Measurements from ENCODE around the gene USH2A. TPM values are rescaled to one million over a fixed set of nuclear protein-coding genes. Genes with fewer than 3 reads are reported as not detected.

The USH2A gene
- total RNA-seq, 1 donor from 2014 or later, result not detected

DNA sequence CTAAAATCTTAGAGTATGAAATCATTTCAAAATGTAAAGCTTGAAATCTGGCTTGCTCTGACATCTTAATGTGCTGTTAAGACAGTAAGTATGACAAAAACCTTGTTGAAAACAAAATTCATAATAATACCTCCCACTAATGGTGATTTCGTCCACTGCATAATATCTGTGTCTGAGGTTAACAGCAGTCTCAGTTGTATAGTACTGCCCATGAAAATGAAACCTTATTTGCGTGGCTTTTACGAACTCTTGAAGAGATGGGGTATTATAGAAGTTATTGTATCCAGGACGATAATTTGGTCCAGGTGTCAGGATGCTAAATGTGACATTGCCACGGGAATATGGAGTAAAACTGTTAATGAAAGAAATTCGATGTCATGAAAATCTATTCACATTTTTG lies 99.9 kb downstream of the USH2A start:
- Histone ChIP-seq H3K4me1 (no peaks in the 10 kb centered on the region), H3K27me3 (ENCODE audit: low read depth) (no peaks in the 10 kb centered on the region)
- ATAC-seq, result no peak

DNA sequence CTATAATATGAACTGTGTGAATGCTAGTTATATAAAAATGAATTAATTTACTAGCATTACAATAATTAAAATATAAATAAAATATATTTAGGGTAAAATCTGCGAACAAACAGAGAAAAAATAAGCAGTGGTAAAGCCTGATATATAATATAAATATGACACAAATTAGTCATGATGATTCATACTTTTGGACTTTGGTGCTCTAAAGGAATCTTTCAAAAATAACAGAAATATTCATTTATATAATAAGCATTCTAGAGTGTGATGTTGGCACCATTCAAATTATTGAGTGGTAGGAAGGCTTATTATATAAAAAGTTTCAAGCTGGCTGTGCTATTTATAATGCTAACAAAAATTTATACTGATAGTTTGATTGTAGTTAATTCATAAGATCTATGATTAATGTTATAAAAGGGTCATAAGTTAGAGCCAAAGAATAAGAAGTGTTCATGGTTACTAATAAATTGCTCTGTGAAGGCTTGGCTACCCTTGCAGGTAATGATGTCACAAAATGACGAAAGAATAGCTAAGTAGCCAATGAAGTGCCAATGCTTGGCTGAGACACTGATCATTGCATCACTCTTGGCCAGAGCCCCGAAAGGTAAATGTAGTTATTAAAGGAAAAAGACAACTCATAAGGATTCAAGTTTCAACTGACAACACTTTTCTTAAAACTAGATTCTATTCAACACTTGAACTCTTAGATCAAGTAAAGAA lies 108.7 kb downstream of the USH2A start:
- Histone ChIP-seq H3K27me3 (ENCODE audit: low read depth) (no peaks in the 10 kb centered on the region), H3K36me3 (no peaks in the 10 kb centered on the region), H3K27ac (no peak overlapping the region), H3K4me3 (no peak overlapping the region), H3K4me1 (no peaks in the 10 kb centered on the region), H3K9me3 (no peaks in the 10 kb centered on the region)
- ATAC-seq (no peak), DNase-seq (no peak)
- TF ChIP-seq, protein P1, sequence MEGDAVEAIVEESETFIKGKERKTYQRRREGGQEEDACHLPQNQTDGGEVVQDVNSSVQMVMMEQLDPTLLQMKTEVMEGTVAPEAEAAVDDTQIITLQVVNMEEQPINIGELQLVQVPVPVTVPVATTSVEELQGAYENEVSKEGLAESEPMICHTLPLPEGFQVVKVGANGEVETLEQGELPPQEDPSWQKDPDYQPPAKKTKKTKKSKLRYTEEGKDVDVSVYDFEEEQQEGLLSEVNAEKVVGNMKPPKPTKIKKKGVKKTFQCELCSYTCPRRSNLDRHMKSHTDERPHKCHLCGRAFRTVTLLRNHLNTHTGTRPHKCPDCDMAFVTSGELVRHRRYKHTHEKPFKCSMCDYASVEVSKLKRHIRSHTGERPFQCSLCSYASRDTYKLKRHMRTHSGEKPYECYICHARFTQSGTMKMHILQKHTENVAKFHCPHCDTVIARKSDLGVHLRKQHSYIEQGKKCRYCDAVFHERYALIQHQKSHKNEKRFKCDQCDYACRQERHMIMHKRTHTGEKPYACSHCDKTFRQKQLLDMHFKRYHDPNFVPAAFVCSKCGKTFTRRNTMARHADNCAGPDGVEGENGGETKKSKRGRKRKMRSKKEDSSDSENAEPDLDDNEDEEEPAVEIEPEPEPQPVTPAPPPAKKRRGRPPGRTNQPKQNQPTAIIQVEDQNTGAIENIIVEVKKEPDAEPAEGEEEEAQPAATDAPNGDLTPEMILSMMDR (IDR thresholded peaks at IDR 0.05), result no peak
- intact Hi-C loops (cut with DNase I), result no loop called here

More for the DNA sequence above, 99.9 kb downstream of the USH2A start:
- Histone ChIP-seq H3K4me3 (no peak overlapping the region), H3K36me3 (no peaks in the 10 kb centered on the region), H3K27ac (no peak overlapping the region), H3K9me3 (no peaks in the 10 kb centered on the region)
- no peak for DNase-seq
- TF ChIP-seq, protein P1 (IDR thresholded peaks at IDR 0.05), result no peak
- intact Hi-C loops (cut with DNase I), result no loop called here

DNA sequence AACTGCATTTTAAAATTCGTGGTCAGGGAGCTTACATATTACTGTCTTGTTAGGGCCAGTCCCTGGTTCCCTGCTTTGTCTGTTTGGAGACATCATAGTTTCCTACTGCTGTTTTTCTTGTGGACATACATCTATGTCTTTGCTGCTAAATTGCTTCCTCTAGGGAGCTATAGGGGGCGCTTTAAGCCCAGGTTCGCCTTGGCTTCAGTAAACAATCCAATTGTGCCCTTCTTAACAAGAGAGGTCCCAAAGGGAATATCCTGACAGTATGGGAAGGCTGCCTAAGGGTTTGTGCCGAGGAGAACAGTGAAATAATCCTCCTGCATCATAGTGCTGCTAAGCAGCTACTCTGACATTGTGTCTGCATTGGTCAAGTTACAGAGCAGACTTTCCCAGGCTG lies 112.5 kb downstream of the USH2A start:
- no peaks in the 10 kb centered on the region for H3K9me3 ChIP-seq
- H3K4me1 ChIP-seq, result no peaks in the 10 kb centered on the region
- H3K27me3 ChIP-seq (ENCODE audit: low read depth), result no peaks in the 10 kb centered on the region
- no peak overlapping the region for H3K4me3 ChIP-seq
- TF ChIP-seq, protein P1 (IDR thresholded peaks at IDR 0.05), result peak; percentile 42
- intact Hi-C loops (cut with DNase I), result no loop called here
- no peaks in the 10 kb centered on the region for H3K36me3 ChIP-seq
- no peak for DNase-seq
- no peak for ATAC-seq
- H3K27ac ChIP-seq, result no peak overlapping the region

DNA sequence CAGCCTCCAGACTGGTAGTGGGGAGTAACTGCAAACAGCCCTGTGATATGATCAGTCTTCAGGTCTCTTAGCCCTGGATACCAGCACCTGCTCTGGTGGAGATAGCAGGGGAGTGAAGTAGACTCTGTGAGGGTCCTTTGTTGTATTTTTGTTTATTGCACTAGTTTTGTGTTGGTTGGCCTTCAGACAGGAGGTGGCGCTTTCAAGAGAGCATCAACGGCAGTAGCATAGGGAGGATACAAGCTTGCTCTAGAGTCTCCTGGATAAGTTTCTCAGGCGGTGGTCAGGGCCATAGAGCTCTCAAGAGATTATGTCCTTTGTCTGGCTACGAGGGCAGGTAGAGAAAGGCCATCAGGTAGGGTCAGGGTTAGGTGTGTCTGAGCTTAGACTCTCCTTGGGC lies 116.4 kb downstream of the USH2A start:
- no peak for DNase-seq
- intact Hi-C loops (cut with DNase I), result no loop called here
- TF ChIP-seq, protein P1 (IDR thresholded peaks at IDR 0.05), result no peak
- H3K27ac ChIP-seq, result no peak overlapping the region
- H3K36me3 ChIP-seq, result no peaks in the 10 kb centered on the region
- no peak overlapping the region for H3K4me3 ChIP-seq
- ATAC-seq, result no peak
- H3K4me1 ChIP-seq, result no peaks in the 10 kb centered on the region
- H3K9me3 ChIP-seq, result no peaks in the 10 kb centered on the region
- H3K27me3 ChIP-seq (ENCODE audit: low read depth), result no peaks in the 10 kb centered on the region

DNA sequence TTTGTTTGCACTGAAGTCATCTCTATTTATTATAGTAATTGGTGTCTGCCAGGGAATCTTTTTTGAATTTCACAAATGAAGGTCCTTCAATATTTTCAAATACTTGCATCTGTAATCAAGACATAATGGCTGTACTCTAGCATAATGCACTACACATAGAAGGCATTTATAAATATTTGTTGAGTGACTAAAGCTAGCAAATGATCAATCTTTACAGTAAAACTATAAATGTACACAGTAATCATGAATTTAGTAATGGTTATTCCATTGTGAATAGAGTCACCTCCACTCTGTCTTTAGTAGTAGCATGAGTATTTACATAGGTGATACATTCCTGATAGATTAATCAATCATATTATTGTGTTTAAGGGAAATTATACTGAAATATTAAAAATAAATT lies 119.6 kb downstream of the USH2A start:
- intact Hi-C loops (cut with DNase I), result no loop called here
- ATAC-seq (no peak), DNase-seq (no peak)
- Histone ChIP-seq H3K27ac (no peak overlapping the region), H3K4me1 (no peaks in the 10 kb centered on the region), H3K36me3 (no peaks in the 10 kb centered on the region), H3K9me3 (no peaks in the 10 kb centered on the region), H3K27me3 (ENCODE audit: low read depth) (no peaks in the 10 kb centered on the region), H3K4me3 (no peak overlapping the region)
- TF ChIP-seq, protein P1 (IDR thresholded peaks at IDR 0.05), result no peak

Data from lower lobe of right lung (tissue), 2 donors.